GM10847 (cell line): ENCODE measurements around the gene NGRN.

ENCODE experiments used
- POLR2A ChIP-seq: IDR thresholded peaks from 2 replicates; pipeline ENCODE4 v1.6.1; 2011; ENCODE audit not compliant: insufficient read length; ENCODE audit errors: extremely low read depth

NGRN gene, protein sequence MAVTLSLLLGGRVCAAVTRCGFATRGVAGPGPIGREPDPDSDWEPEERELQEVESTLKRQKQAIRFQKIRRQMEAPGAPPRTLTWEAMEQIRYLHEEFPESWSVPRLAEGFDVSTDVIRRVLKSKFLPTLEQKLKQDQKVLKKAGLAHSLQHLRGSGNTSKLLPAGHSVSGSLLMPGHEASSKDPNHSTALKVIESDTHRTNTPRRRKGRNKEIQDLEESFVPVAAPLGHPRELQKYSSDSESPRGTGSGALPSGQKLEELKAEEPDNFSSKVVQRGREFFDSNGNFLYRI

DNA sequence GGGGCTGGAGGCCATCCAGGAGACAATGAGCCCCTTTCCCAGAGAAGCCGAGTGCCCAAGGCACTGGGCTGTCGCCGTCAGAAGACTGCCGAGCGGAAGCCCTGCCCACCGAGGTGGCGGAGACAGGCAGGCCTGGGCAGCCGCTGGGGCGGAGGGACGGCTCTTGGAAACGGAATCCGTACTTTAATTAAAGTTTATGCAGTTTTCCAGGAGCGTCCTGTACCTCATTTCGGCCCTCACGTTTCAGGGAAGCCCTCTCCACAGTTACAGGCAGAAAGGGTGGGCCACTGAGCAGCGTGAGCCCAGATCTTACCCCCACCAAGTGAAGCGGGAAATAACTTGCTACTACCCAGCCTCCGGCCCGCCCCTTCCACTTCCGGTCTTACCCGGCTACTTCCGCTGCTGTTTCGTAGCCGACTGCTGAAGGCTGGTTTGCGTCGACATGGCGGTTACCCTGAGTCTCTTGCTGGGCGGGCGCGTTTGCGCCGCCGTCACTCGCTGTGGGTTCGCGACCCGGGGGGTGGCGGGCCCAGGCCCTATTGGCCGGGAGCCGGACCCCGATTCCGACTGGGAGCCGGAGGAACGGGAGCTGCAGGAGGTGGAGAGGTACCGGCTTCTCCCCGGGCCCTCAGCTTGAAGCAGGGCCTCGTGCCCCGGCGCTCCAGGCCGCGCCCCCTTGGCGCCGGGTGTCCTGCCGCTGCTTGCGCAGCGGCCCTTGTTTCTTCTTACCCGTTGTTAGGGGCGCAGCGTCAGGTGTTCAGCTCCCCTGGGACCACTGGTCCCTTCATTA, at the start of gene NGRN:
Gene NGRN, plus strand, starts transcription at position 402 of the 790 bp plus-strand sequence. Its CDS starts 41 bp downstream, at position 443.
- TF ChIP-seq POLR2A, result peak; percentile 91

- TF ChIP-seq POLR2A, result no peak
Measured at GRCh38 chr15:90217671-90218394, 47.6 kb upstream of the NGRN start.

DNA sequence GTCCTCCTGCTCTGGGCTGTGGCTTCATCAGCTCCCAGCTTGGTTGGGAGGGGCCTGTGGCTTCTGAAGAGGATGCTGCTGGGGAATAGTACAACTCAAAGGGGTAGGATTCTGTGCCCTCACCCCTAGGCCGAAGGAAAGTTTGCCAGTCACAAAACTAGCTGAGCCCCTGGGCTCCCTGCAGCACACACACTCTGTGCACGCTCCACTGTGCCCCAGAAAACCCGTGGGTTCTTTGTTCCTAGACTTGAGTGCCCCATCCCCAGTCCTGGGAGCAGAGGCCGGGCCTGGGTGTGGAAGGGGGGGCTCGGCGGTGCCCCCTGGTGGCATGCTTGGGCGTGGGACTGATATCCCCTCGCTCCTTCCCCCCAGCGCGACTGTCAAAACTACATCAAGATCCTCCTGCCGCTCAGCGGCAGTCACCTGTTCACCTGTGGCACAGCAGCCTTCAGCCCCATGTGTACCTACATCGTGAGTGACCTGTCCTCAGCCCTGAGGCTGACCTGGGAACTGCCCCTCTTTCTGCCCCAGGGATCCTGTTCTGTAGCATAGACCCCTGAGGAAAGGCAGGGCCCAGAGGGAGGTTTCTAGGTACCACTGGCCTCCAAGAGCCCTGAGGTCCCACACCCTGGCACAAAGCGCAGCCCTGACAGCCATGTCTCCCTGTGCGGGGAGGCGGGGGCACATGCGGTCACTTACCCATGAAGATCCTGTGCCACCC, 45.9 kb upstream of the NGRN start:
- no peak for TF ChIP-seq POLR2A

DNA sequence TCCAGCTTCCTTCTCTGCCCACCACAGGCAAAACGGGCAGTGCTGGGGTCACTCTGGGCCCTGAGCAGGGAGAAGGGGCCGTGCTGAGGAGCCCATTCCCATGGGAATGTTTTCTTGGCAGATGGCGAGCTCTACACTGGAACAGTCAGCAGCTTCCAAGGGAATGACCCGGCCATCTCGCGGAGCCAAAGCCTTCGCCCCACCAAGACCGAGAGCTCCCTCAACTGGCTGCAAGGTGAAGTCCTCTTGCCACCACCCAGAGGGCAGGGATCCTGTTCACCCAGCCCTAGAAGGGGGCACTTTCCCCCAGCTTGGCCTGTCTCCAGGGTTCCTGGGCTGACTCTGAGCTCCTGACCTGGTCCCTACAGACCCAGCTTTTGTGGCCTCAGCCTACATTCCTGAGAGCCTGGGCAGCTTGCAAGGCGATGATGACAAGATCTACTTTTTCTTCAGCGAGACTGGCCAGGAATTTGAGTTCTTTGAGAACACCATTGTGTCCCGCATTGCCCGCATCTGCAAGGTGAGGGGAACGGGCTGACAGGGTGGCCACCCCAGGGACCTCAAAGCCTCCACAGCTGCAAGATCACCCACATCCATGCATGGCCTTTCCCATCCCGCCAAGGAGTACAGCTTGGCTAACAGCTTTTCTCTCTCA, 44.1 kb upstream of the NGRN start:
- TF ChIP-seq POLR2A, result no peak

DNA sequence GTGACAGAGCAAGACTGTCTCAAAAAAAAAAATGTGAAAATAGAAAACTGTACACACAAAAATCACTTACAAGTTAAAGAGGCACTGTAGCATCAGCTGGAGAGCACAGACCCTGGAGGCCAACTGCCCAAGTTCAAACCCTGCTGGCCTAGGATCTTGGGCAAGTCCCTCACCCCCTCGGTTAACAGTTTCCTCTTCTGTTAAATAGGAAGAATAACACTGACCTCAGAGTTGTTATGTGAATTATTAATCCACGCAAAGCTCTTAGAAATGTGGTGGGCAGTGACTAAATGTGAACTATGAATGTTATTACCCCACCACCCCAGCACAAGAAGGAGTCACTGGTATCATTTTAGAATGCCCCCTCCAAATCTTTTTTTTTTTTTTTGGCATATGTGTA, 42.9 kb upstream of the NGRN start:
- TF ChIP-seq POLR2A, result no peak

- no peak for TF ChIP-seq POLR2A
Measured at GRCh38 chr15:90223441-90224165, 41.9 kb upstream of the NGRN start.

- TF ChIP-seq POLR2A, result no peak
Measured at GRCh38 chr15:90225047-90225446, 40.4 kb upstream of the NGRN start.

DNA sequence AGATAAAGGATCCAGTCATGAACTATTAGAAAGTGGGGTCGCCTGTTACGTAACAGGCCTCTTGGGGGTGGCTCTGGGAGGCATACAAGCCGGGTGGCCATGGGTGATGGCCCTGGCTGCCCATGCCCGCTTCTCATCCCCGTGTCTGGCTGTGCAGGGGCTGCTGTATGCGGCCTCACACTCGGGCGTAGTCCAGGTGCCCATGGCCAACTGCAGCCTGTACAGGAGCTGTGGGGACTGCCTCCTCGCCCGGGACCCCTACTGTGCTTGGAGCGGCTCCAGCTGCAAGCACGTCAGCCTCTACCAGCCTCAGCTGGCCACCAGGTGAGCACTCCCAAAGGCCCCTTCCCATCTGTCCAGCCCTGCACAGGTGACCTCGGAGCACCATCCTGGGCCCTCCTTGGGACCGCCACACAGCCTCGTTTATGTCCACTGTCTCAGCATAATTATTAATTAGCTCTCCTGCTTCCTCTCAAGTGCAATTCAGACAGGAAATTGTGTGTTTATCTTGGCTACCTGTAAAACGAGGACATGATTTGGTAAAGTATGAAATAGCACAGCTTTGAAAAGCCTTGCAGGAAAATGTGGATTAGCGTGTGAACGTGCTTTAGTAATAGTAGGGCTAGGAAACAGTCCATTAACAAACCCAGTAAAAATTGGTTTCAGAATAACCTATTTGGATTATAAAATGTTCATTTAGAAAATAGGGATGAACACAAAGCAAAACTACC, 39.8 kb upstream of the NGRN start:
- TF ChIP-seq POLR2A, result no peak

DNA sequence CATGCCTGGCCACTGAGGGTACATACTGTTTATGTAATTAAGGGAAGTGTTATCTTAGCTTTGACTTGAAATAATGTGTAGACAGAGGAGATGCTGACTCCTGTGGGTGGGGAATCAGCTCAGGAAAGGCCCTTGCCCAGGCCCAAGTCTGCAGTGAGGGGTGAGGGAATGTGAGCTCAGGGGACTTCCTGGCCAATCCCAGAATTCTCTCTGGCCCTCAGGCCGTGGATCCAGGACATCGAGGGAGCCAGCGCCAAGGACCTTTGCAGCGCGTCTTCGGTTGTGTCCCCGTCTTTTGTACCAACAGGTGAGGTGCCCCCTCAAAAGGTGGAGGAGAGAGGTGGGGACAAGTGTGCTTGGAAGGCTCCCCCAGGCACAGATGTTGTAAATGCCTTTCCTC, 38.1 kb upstream of the NGRN start:
- no peak for TF ChIP-seq POLR2A

- no peak for TF ChIP-seq POLR2A
Measured at GRCh38 chr15:90227816-90228772, 37.4 kb upstream of the NGRN start.

- no peak for TF ChIP-seq POLR2A
Measured at GRCh38 chr15:90228960-90229359, 36.5 kb upstream of the NGRN start.

- no peak for TF ChIP-seq POLR2A
Measured at GRCh38 chr15:90230071-90230494, 35.4 kb upstream of the NGRN start.
